Immature natural killer cell (primary cell): ENCODE data around the gene GSC2. TPM values are rescaled to one million over a fixed set of nuclear protein-coding genes. Genes with fewer than 3 reads are reported as not detected.

Experiments
- DNase-seq, 3 donors: peaks; one replicate each; pipeline ENCODE4 v3.0.0; 2022; ENCODE audit warnings: mixed read lengths in 1 of 3
- H3K27ac Mint-ChIP-seq, 6 donors: one replicate each; pipeline ENCODE4 v1.8.0; 2020; ENCODE audit warnings: mixed read lengths in 6 of 6, mild to moderate bottlenecking in 5 of 6, inconsistent platforms in 4 of 6, moderate library complexity in 3 of 6
- H3K27me3 Mint-ChIP-seq, 3 donors: one replicate each; pipeline ENCODE4 v1.8.0; 2020 to 2021; ENCODE audit warnings: low read depth in 3 of 3, mild to moderate bottlenecking in 3 of 3, mixed read lengths in 3 of 3, moderate library complexity in 3 of 3, inconsistent platforms in 1 of 3
- H3K36me3 Mint-ChIP-seq, 3 donors: one replicate each; pipeline ENCODE4 v1.8.0; 2020; ENCODE audit warnings: mixed read lengths in 3 of 3, inconsistent platforms in 2 of 3, mild to moderate bottlenecking in 2 of 3
- H3K4me1 Mint-ChIP-seq, 2 donors: one replicate each; pipeline ENCODE4 v1.8.0; 2020; ENCODE audit warnings: inconsistent platforms in 2 of 2, mild to moderate bottlenecking in 2 of 2, mixed read lengths in 2 of 2, moderate library complexity in 1 of 2
- H3K4me3 Mint-ChIP-seq, 5 donors: one replicate each; pipeline ENCODE4 v1.8.0; 2020; ENCODE audit warnings: mild to moderate bottlenecking in 5 of 5, mixed read lengths in 5 of 5, inconsistent platforms in 3 of 5, moderate library complexity in 3 of 5
- H3K9me3 Mint-ChIP-seq, 6 donors: one replicate each; pipeline ENCODE4 v1.8.0; 2020; ENCODE audit warnings: mild to moderate bottlenecking in 6 of 6, mixed read lengths in 6 of 6, inconsistent platforms in 4 of 6, moderate library complexity in 3 of 6
- polyA plus RNA-seq, 3 donors: library from polyadenylated mRNA; unstranded; fragments of 300-500 nt; fragmentation: Illumina TruSeq; gene quantifications; one replicate each; pipeline ENCODE4 v1.2.3, GENCODE V29; 2021

The GSC2 gene
- polyA plus RNA-seq, 3 donors from 2014 or later, result not detected

- H3K4me3 Mint-ChIP-seq, result peak overlapping the region; percentile 87 to 91 (median 88)
- DNase-seq, result peak; percentile 16 to 27 (median 23)
- peaks cover 51 to 54% of the 10 kb centered on the region in 2 donors for H3K4me1 Mint-ChIP-seq
Observed at GRCh38 chr22:19121631-19122142, 28.4 kb downstream of the GSC2 start.

GRCh38 chr22:19120829-19121630 lies 29.1 kb downstream of the GSC2 start:
- no peaks in the 10 kb centered on the region for H3K36me3 Mint-ChIP-seq
- DNase-seq, result no peak

More at GRCh38 chr22:19121631-19122142, 28.4 kb downstream of the GSC2 start:
- Mint-ChIP-seq H3K9me3 (no peaks in the 10 kb centered on the region), H3K36me3 (no peaks in the 10 kb centered on the region), H3K27me3 (peaks cover 2 to 3% (median 2%) of the 10 kb centered on the region in 3 donors), H3K27ac (peak overlapping the region; percentile 79 to 89 (median 86))

GRCh38 chr22:19119949-19120348 lies 30.1 kb downstream of the GSC2 start:
- peak overlapping the region; percentile 35 to 88 (median 81) for H3K27ac Mint-ChIP-seq
- H3K9me3 Mint-ChIP-seq, result no peaks in the 10 kb centered on the region
- peaks cover 0 to 3% (median 2%) of the 10 kb centered on the region in 3 donors for H3K27me3 Mint-ChIP-seq
- peak overlapping the region; percentile 73 to 91 (median 87) for H3K4me3 Mint-ChIP-seq
- no peak for DNase-seq
- peaks cover 69 to 72% of the 10 kb centered on the region in 2 donors for H3K4me1 Mint-ChIP-seq
- no peaks in the 10 kb centered on the region for H3K36me3 Mint-ChIP-seq

More at GRCh38 chr22:19120829-19121630, 29.1 kb downstream of the GSC2 start:
- Mint-ChIP-seq H3K27ac (peak overlapping the region; percentile 79 to 89 (median 86)), H3K9me3 (no peaks in the 10 kb centered on the region), H3K4me3 (peak overlapping the region; percentile 87 to 91 (median 88)), H3K27me3 (peaks cover 2 to 3% (median 2%) of the 10 kb centered on the region in 3 donors), H3K4me1 (peaks cover 58 to 61% of the 10 kb centered on the region in 2 donors)

GRCh38 chr22:19118329-19118880 lies 31.7 kb downstream of the GSC2 start:
- no peaks in the 10 kb centered on the region for H3K36me3 Mint-ChIP-seq
- peak overlapping the region in 1 of 5 donors; percentile 35 for H3K4me3 Mint-ChIP-seq
- H3K27me3 Mint-ChIP-seq, result peaks cover 0 to 2% (median 1%) of the 10 kb centered on the region in 3 donors
- peak overlapping the region in 1 of 6 donors; percentile 69 for H3K27ac Mint-ChIP-seq
- H3K4me1 Mint-ChIP-seq, result peaks cover 74 to 82% of the 10 kb centered on the region in 2 donors
- H3K9me3 Mint-ChIP-seq, result no peaks in the 10 kb centered on the region
- no peak for DNase-seq

GRCh38 chr22:19117111-19117512 lies 33.0 kb downstream of the GSC2 start:
- peaks cover 71 to 83% of the 10 kb centered on the region in 2 donors for H3K4me1 Mint-ChIP-seq
- H3K36me3 Mint-ChIP-seq, result no peaks in the 10 kb centered on the region
- no peaks in the 10 kb centered on the region for H3K27me3 Mint-ChIP-seq
- H3K9me3 Mint-ChIP-seq, result no peaks in the 10 kb centered on the region
- no peak for DNase-seq
- peak overlapping the region in 2 of 5 donors; percentile 6 to 19 for H3K4me3 Mint-ChIP-seq
- H3K27ac Mint-ChIP-seq, result peak overlapping the region in 2 of 6 donors; percentile 1 to 69

- no peak overlapping the region for H3K4me3 Mint-ChIP-seq
- no peak for DNase-seq
- H3K9me3 Mint-ChIP-seq, result no peaks in the 10 kb centered on the region
- H3K27ac Mint-ChIP-seq, result peak overlapping the region; percentile 2 to 69 (median 12)
- H3K36me3 Mint-ChIP-seq, result no peaks in the 10 kb centered on the region
- peaks cover 72 to 84% of the 10 kb centered on the region in 2 donors for H3K4me1 Mint-ChIP-seq
- H3K27me3 Mint-ChIP-seq, result no peaks in the 10 kb centered on the region
Observed at GRCh38 chr22:19115628-19116027, 34.5 kb downstream of the GSC2 start.

GRCh38 chr22:19114984-19115552 lies 35.0 kb downstream of the GSC2 start:
- Mint-ChIP-seq H3K36me3 (no peaks in the 10 kb centered on the region), H3K4me3 (peak overlapping the region in 1 of 5 donors; percentile 17), H3K27me3 (no peaks in the 10 kb centered on the region), H3K27ac (peak overlapping the region; percentile 2 to 60 (median 46)), H3K4me1 (peaks cover 70 to 84% of the 10 kb centered on the region in 2 donors), H3K9me3 (no peaks in the 10 kb centered on the region)
- DNase-seq, result no peak

- no peak overlapping the region for H3K4me3 Mint-ChIP-seq
- H3K27ac Mint-ChIP-seq, result no peak overlapping the region
- peaks cover 70 to 84% of the 10 kb centered on the region in 2 donors for H3K4me1 Mint-ChIP-seq
- H3K36me3 Mint-ChIP-seq, result no peaks in the 10 kb centered on the region
- DNase-seq, result no peak
- no peaks in the 10 kb centered on the region for H3K27me3 Mint-ChIP-seq
- no peaks in the 10 kb centered on the region for H3K9me3 Mint-ChIP-seq
Observed at GRCh38 chr22:19113429-19113828, 36.7 kb downstream of the GSC2 start.

GRCh38 chr22:19111584-19111983 lies 38.5 kb downstream of the GSC2 start:
- no peak for DNase-seq
- Mint-ChIP-seq H3K4me1 (peaks cover 70 to 86% of the 10 kb centered on the region in 2 donors), H3K27ac (peak overlapping the region; percentile 71 to 86 (median 82)), H3K27me3 (no peaks in the 10 kb centered on the region), H3K4me3 (no peak overlapping the region), H3K9me3 (no peaks in the 10 kb centered on the region), H3K36me3 (no peaks in the 10 kb centered on the region)

- Mint-ChIP-seq H3K9me3 (no peaks in the 10 kb centered on the region), H3K27ac (peak overlapping the region; percentile 71 to 86 (median 82)), H3K4me3 (peak overlapping the region in 1 of 5 donors; percentile 30), H3K27me3 (no peaks in the 10 kb centered on the region), H3K36me3 (no peaks in the 10 kb centered on the region), H3K4me1 (peaks cover 69 to 86% of the 10 kb centered on the region in 2 donors)
- DNase-seq, result no peak
Observed at GRCh38 chr22:19111140-19111539, 39.0 kb downstream of the GSC2 start.

GRCh38 chr22:19110646-19111045 lies 39.4 kb downstream of the GSC2 start:
- DNase-seq, result no peak
- Mint-ChIP-seq H3K36me3 (no peaks in the 10 kb centered on the region), H3K9me3 (no peaks in the 10 kb centered on the region), H3K27ac (peak overlapping the region; percentile 71 to 86 (median 82)), H3K4me1 (peaks cover 68 to 86% of the 10 kb centered on the region in 2 donors), H3K27me3 (no peaks in the 10 kb centered on the region), H3K4me3 (peak overlapping the region in 1 of 5 donors; percentile 30)

GRCh38 chr22:19110064-19110458 lies 40.0 kb downstream of the GSC2 start:
- Mint-ChIP-seq H3K27me3 (no peaks in the 10 kb centered on the region), H3K36me3 (no peaks in the 10 kb centered on the region), H3K27ac (peak overlapping the region; percentile 72 to 97 (median 92)), H3K9me3 (no peaks in the 10 kb centered on the region), H3K4me1 (peaks cover 64 to 86% of the 10 kb centered on the region in 2 donors), H3K4me3 (peak overlapping the region; percentile 69 to 86 (median 85))
- DNase-seq, result no peak

GRCh38 chr22:19109198-19110063 lies 40.7 kb downstream of the GSC2 start:
- Mint-ChIP-seq H3K36me3 (no peaks in the 10 kb centered on the region), H3K9me3 (no peaks in the 10 kb centered on the region), H3K4me3 (peak overlapping the region; percentile 69 to 86 (median 85)), H3K4me1 (peaks cover 58 to 84% of the 10 kb centered on the region in 2 donors), H3K27ac (peak overlapping the region; percentile 72 to 97 (median 92)), H3K27me3 (no peaks in the 10 kb centered on the region)
- DNase-seq, result peak; percentile 47 to 56 (median 55)
